Amniotic stem cell (primary cell): ENCODE results near the gene GLIPR1L2.

ENCODE experiments used
- DNase-seq: peaks from one replicate; lab custom pipeline; 2025; lab: John Stamatoyannopoulos, UW

GLIPR1L2 gene

GRCh38 chr12:75478116-75478794 is 87.4 kb downstream of the GLIPR1L2 start:
- DNase-seq, result no peak

GRCh38 chr12:75479963-75480461 is 89.1 kb downstream of the GLIPR1L2 start:
- DNase-seq, result no peak

- DNase-seq, result peak; percentile 94
Observed at GRCh38 chr12:75480469-75480949, 89.6 kb downstream of the GLIPR1L2 start, which contains the start of gene GLIPR1. Gene GLIPR1 (plus strand): TSS chr12:75480755. CDS start chr12:75480881, 126 bp downstream.

- DNase-seq, result no peak
Observed at GRCh38 chr12:75481013-75481705, 90.3 kb downstream of the GLIPR1L2 start.

- no peak for DNase-seq
Observed at GRCh38 chr12:75481774-75482173, 90.9 kb downstream of the GLIPR1L2 start.
